ENCODE results near the gene NUDT13.

Gene NUDT13

DNA sequence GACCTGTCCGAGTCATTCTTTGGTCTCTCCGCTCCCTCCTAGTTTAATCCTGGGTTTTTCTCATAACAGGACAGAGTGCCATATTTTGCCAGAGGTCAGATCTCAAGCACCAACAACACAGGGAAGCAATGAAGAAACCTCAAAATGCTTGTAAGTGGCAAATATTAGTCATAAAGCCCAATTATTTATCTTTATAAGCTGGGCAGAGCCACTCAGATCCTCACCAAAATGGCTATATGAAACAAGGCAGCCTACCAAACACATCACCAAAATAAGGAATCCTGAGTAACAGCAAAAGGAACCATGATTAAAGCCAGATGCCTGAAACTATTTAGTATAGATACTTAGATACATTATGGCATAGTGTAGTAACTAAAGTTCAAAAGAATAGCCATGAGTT lies 52.8 kb downstream of the NUDT13 start:
- no peak for DNase-seq (ENCODE audit: low read depth, low spot score)

DNA sequence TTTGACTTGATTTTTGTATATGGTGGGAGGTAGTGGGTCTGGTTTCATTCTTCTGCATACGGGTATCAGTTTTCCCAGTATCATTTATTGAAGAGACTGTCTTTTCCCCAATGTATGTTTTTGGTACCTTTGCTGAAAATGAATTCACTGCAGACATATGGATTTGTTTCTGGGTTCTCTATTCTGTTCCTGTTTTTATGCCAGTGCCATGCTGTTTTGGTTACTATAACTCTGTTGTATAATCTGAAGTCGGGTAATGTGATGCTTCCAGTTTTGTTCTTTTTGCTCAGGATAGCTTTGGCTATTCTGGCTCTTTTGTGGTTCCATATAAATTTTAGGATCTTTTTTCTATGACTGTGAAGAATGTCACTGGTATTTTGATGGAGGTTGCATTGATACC lies 56.7 kb downstream of the NUDT13 start:
- no peak for DNase-seq (ENCODE audit: low read depth, low spot score)

DNA sequence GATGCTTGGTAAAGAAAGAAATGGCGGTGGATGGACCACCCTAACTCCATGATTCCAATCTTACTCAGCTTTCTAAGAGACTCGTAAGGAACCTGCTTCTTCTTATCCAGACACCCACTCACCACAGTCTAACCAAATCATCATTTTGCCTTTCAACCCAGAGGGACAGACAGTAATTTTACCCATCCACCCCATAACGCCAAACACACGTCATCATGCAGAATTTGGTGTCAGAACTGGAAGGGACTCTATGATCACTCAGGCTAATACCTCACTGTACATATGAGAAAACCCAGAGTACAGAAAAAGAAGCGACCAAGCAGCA lies 57.2 kb downstream of the NUDT13 start:
- DNase-seq (ENCODE audit: low read depth, low spot score): no peak

DNA sequence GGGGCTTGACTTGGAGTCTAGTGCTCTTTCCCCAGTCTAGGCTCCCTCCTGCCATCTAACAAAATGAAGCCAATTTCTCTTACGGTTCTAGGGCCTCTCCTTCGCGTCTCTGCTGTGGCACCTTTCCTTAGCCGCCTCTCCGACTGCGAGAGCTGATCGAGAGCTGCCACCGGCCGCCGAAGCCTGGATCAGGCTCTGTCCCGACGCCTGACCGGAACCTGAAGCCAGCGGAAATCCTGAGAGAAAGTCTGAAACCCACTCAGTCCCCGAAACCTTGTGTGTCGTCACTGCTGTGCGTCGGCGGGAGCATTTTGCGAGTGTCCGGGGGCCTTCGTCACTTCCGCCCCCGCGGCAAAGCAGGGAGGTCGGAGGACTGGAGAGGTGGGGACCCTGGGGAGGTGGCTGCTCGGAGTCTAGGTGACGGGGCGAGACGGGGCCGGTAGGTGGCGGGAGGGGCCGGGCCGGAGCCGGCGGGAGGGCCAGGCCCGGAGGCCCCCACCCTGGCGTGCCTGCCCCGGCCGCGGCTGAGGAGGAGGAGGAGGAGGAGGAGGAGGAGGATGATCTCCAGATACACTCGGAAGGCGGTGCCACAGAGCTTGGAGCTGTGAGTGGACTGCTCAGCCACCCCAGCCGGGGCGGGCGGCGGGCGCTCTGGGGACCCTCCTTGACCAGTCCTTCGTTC lies 57.7 kb downstream of the NUDT13 start, which contains the start of the genes ECD and FAM149B1:
TSS of gene ECD (minus strand) at position 226 of the 682 bp plus-strand sequence. CDS start 4,071 bp downstream, outside the sequence.
TSS of gene FAM149B1 (plus strand) at position 337 of the 682 bp plus-strand sequence. CDS start at position 558, 221 bp downstream.
- DNase-seq (ENCODE audit: low read depth, low spot score): peak; percentile 80

DNA sequence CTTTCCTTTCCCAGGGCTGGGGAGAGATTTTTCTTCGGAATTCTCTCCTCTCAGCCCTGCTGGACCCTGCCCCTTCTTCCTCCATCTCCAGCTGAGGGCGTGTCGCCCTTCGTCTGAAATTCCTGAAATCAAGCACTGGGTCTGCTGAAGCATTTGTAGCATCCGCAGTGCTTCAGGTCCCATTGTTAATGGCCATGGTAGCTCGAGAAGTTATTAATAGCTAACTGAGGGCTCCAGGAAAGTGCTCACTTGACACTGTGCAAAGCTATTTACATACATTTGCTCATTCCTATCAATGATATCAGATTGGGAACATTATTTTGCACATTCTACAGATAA lies 58.2 kb downstream of the NUDT13 start:
- no peak for DNase-seq (ENCODE audit: low read depth, low spot score)

DNA sequence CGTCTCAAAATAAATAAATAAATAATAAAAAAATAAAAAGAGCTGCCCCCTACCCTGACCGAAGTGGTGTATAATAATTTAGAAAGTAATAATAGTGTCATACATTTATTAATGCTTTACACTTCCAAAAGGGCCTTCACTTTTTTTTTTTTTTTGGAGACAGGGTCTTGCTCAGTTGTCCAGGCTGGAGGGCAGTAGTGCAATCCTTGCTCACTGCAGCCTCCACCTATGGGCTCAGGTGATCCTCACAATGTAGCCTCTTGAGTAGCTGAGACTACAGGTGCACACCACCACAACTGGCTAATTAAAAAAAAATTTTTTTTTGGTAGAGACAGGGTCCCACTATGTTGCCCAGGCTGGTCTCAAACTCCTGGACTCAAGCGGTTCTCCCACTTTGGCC lies 59.1 kb downstream of the NUDT13 start:
- no peak for DNase-seq (ENCODE audit: low read depth, low spot score)

DNA sequence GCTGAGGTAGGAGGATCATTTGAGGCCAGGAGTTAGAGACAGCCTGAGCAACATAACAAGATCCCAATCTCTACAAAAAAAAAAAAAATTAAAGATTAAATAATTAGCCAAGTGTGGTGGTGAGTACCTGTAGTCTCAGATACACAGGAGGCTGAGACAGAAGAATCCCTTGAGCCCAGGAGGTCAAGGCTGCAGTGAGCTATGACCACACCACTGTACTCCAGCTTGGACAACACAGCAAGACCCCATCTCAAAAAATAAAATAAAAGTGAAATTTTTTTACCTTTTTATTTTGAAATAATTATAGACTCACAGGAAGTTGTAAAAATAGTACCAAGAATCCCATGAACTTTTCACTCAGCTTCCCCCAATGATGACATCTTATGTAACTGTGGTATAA lies 62.6 kb downstream of the NUDT13 start:
- DNase-seq (ENCODE audit: low read depth, low spot score): no peak

DNA sequence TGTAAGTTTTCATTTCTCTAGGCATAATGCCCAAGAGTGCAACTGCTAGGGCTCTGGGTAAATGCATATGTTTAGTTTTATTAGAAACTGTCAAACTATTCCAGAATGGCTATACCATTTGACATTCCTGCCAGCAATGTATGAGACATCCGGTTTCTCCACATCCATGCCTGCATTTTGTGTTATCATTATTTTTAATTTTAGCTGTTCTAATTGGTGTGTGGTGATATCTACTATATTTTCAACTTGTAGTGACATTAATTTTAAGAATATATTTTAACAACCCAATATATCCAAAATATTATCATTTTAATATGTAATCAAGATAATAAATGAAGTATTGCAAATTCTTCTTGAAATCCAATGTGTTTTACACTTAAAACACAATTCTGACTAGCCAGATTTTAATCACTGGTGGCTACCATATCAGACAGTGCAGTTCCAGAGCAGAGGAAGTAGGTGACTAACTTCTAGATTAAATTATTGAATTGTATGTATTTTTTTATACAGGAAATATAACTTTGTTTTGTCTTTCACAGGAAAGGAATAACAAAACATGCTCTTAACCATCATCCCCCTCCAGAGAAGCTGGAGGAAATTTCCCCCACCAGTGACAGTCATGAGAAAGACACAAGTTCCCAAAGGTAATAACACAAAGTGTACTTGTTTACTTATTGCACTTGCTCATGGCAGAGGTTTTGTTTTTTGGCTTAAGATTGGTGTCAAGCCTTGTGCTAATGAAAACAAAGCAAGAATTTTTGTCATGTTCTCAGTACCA lies 64.1 kb downstream of the NUDT13 start:
- DNase-seq (ENCODE audit: low read depth, low spot score): no peak

Data from brain pericyte (primary cell).